H1 (cell line): ENCODE results near the gene LRRTM3. TPM values are rescaled to one million over a fixed set of nuclear protein-coding genes. Genes with fewer than 3 reads are reported as not detected.

ENCODE experiments used
- CTCF ChIA-PET: fragments of 300-600 bp; sonication (Branson Sonifier 250); formaldehyde crosslinking; loops from one replicate; lab custom pipeline; 2021; ENCODE audit not compliant: partially characterized antibody; lab: Charles Lee
- POLR2A ChIA-PET: fragments of 300-600 bp; sonication (Branson Sonifier 250); formaldehyde crosslinking; loops from one replicate; lab custom pipeline; 2021; ENCODE audit warnings: inconsistent platforms; ENCODE audit not compliant: partially characterized antibody; lab: Charles Lee
- DNase-seq, 2 experiments: peaks; one replicate each; pipeline versions ENCODE4 v3.0.0 to v3.0.0-alpha.2; 2010 to 2022; ENCODE audit warnings: low spot score in 2 of 2, low read depth in 1 of 2, mixed read lengths in 1 of 2
- FAIRE-seq: peaks from 2 replicates; lab custom pipeline; 2011; peaks lifted over from hg19 to GRCh38; lab: Jason Lieb, UNC
- H2AFZ ChIP-seq: 2 replicates; pipeline ENCODE4 v1.8.1; 2012; ENCODE audit warnings: low read length, inconsistent platforms
- H2AK5ac ChIP-seq: 2 replicates; pipeline ENCODE4 v1.6.1; 2013; ENCODE audit warnings: low read depth, low read length
- H2BK120ac ChIP-seq: replicated peaks from 2 replicates; pipeline ENCODE3; 2013; ENCODE audit warnings: low read depth, low read length, inconsistent platforms
- H2BK12ac ChIP-seq: 2 replicates; pipeline ENCODE4 v1.6.1; 2013; ENCODE audit warnings: low read depth, low read length
- H2BK15ac ChIP-seq: 2 replicates; pipeline ENCODE4 v1.6.1; 2013; ENCODE audit warnings: low read length
- H2BK20ac ChIP-seq: 2 replicates; pipeline ENCODE4 v1.6.1; 2013; ENCODE audit warnings: low read length
- H2BK5ac ChIP-seq: 2 replicates; pipeline ENCODE4 v1.6.1; 2013; ENCODE audit warnings: low read depth, low read length
- H3K14ac ChIP-seq: 2 replicates; pipeline ENCODE4 v1.6.1; 2013; ENCODE audit warnings: inconsistent platforms; ENCODE audit not compliant: insufficient read length
- H3K18ac ChIP-seq: 2 replicates; pipeline ENCODE4 v1.6.1; 2013; ENCODE audit warnings: low read length; ENCODE audit errors: extremely low read depth
- H3K23ac ChIP-seq: 2 replicates; pipeline ENCODE4 v1.6.1; 2013; ENCODE audit warnings: inconsistent platforms; ENCODE audit not compliant: insufficient read length
- H3K23me2 ChIP-seq: 2 replicates; pipeline ENCODE4 v1.6.1; 2013; ENCODE audit warnings: low read depth, low read length
- H3K27ac ChIP-seq: 2 replicates; pipeline ENCODE4 v1.6.1; 2011; ENCODE audit warnings: low read depth, low read length, inconsistent platforms
- H3K27me3 ChIP-seq, 4 experiments: replicated peaks in 1 of 4; 1 replicate in 1 of 4; 2 replicates in 3 of 4; pipeline versions ENCODE4 v1.6.1 to v1.8.1; 2011 to 2013; ENCODE audit warnings: low read length in 3 of 4, mild to moderate bottlenecking in 3 of 4, inconsistent platforms in 2 of 4, mixed read lengths in 2 of 4, moderate library complexity in 1 of 4; ENCODE audit not compliant: control insufficient read depth in 3 of 4, insufficient read depth in 3 of 4; ENCODE audit errors: extremely low read depth in 1 of 4
- H3K36me3 ChIP-seq, 4 experiments: 2 replicates each; pipeline versions ENCODE4 v1.6.1 to v1.8.1; 2011 to 2013; ENCODE audit warnings: mild to moderate bottlenecking in 4 of 4, low read length in 3 of 4, moderate library complexity in 2 of 4, control low read depth in 1 of 4, inconsistent platforms in 1 of 4; ENCODE audit not compliant: insufficient read depth in 4 of 4, control insufficient read depth in 2 of 4
- H3K4ac ChIP-seq: replicated peaks from 2 replicates; pipeline ENCODE3; 2013; ENCODE audit warnings: low read length, low read depth, mixed read lengths, inconsistent platforms; ENCODE audit not compliant: insufficient read length
- H3K4me1 ChIP-seq, 4 experiments: replicated peaks in 1 of 4; 1 replicate in 1 of 4; 2 replicates in 3 of 4; pipeline versions ENCODE4 v1.6.1 to v1.8.1; 2011 to 2013; ENCODE audit warnings: low read length in 3 of 4, inconsistent platforms in 2 of 4, mixed read lengths in 1 of 4; ENCODE audit not compliant: insufficient read depth in 4 of 4, control insufficient read depth in 3 of 4
- H3K4me2 ChIP-seq, 2 experiments: 2 replicates each; pipeline versions ENCODE4 v1.6.1 to v1.8.1; 2011 to 2013; ENCODE audit warnings: low read depth in 2 of 2, low read length in 2 of 2, control low read depth in 1 of 2, inconsistent platforms in 1 of 2, mild to moderate bottlenecking in 1 of 2; ENCODE audit not compliant: insufficient read depth in 1 of 2
- H3K4me3 ChIP-seq, 4 experiments: fragments of 200-600, 300-600 bp in 1 of 4; sonication (generic), shearing (Covaris generic), sonication (Bioruptor Twin) in 1 of 4; 2 replicates each; pipeline versions ENCODE4 v1.5.1 to v1.8.1; 2011 to 2016; ENCODE audit warnings: low read length in 4 of 4, low read depth in 3 of 4, control low read depth in 2 of 4, inconsistent platforms in 2 of 4, mild to moderate bottlenecking in 2 of 4, mixed read lengths in 1 of 4, moderate library complexity in 1 of 4; ENCODE audit not compliant: insufficient read depth in 2 of 4; ENCODE audit errors: extremely low read depth in 1 of 4
- H3K56ac ChIP-seq: replicated peaks from 2 replicates; pipeline ENCODE3; 2013; ENCODE audit warnings: low read depth, mild to moderate bottlenecking, mixed read lengths, low read length, inconsistent platforms; ENCODE audit not compliant: insufficient read length
- H3K79me1 ChIP-seq: 2 replicates; pipeline ENCODE4 v1.6.1; 2013; ENCODE audit warnings: low read depth, low read length, control low read depth
- H3K79me2 ChIP-seq, 2 experiments: 2 replicates each; pipeline versions ENCODE4 v1.6.1 to v1.8.1; 2012 to 2013; ENCODE audit warnings: low read length in 2 of 2, mild to moderate bottlenecking in 2 of 2, inconsistent platforms in 1 of 2; ENCODE audit not compliant: insufficient read depth in 2 of 2, control insufficient read depth in 1 of 2
- H3K9ac ChIP-seq, 4 experiments: replicated peaks in 1 of 4; 1 replicate in 1 of 4; 2 replicates in 3 of 4; pipeline versions ENCODE4 v1.6.1 to v1.8.1; 2011 to 2013; ENCODE audit warnings: low read depth in 3 of 4, low read length in 3 of 4, control low read depth in 2 of 4, mild to moderate bottlenecking in 2 of 4, moderate library complexity in 2 of 4, inconsistent platforms in 1 of 4; ENCODE audit errors: extremely low read depth in 1 of 4
- H3K9me3 ChIP-seq, 2 experiments: 2 replicates each; pipeline versions ENCODE4 v1.6.1 to v1.8.1; 2012 to 2013; ENCODE audit warnings: mild to moderate bottlenecking in 2 of 2, moderate library complexity in 2 of 2, control low read depth in 1 of 2, inconsistent platforms in 1 of 2, low read depth in 1 of 2, low read length in 1 of 2, mixed read lengths in 1 of 2; ENCODE audit not compliant: insufficient read depth in 2 of 2
- H4K20me1 ChIP-seq, 2 experiments: replicated peaks in 1 of 2; 2 replicates each; pipeline versions ENCODE3 to v1.8.1; 2011 to 2013; ENCODE audit warnings: inconsistent platforms in 2 of 2, low read length in 2 of 2, mild to moderate bottlenecking in 1 of 2; ENCODE audit not compliant: insufficient read depth in 2 of 2, control insufficient read depth in 1 of 2
- H4K5ac ChIP-seq: 2 replicates; pipeline ENCODE4 v1.6.1; 2013; ENCODE audit warnings: low read length, low read depth, mixed read lengths, inconsistent platforms; ENCODE audit not compliant: insufficient read length
- H4K8ac ChIP-seq: 2 replicates; pipeline ENCODE4 v1.8.0; 2013; ENCODE audit warnings: mild to moderate bottlenecking, moderate library complexity, low read length, inconsistent platforms; ENCODE audit not compliant: insufficient read depth; ENCODE audit errors: extremely low read depth
- H4K91ac ChIP-seq: replicated peaks from 2 replicates; pipeline ENCODE3; 2013; ENCODE audit warnings: low read length, mixed read lengths, inconsistent platforms; ENCODE audit not compliant: insufficient read length
- CHD2 ChIP-seq: IDR thresholded peaks from 2 replicates; pipeline ENCODE4 v1.6.1; 2012; ENCODE audit warnings: low read length, improper control_type of control experiment
- KDM1A ChIP-seq: fragments of 200-600, 300-600 bp; sonication (generic); IDR thresholded peaks from 2 replicates; pipeline ENCODE4 v1.7.1; 2016; ENCODE audit warnings: mild to moderate bottlenecking, low read length, borderline replicate concordance
- NANOG ChIP-seq: IDR thresholded peaks from 2 replicates; pipeline ENCODE4 v1.6.1; 2011; ENCODE audit warnings: low read length, low read depth, mild to moderate bottlenecking, inconsistent platforms; ENCODE audit not compliant: insufficient read depth, poor library complexity, severe bottlenecking
- NRF1 ChIP-seq: IDR thresholded peaks from 2 replicates; pipeline ENCODE4 v1.6.1; 2011; ENCODE audit warnings: mild to moderate bottlenecking, low read depth, low read length, improper control_type of control experiment
- POU5F1 ChIP-seq: IDR thresholded peaks from 2 replicates; pipeline ENCODE4 v1.6.1; 2011; ENCODE audit warnings: low read depth, mild to moderate bottlenecking, low read length, moderate library complexity
- SIN3A ChIP-seq, 2 experiments: IDR thresholded peaks in 1 of 2; conservative IDR thresholded peaks in 1 of 2; 2 replicates each; pipeline ENCODE4 v1.6.1; 2011 to 2012; ENCODE audit warnings: low read length in 2 of 2, improper control_type of control experiment in 1 of 2, low read depth in 1 of 2, mild to moderate bottlenecking in 1 of 2
- SIX5 ChIP-seq: IDR thresholded peaks from 2 replicates; pipeline ENCODE4 v1.6.1; 2011; ENCODE audit warnings: mild to moderate bottlenecking, low read depth, low read length
- SUZ12 ChIP-seq: fragments of 200-600 bp; sonication (generic); IDR thresholded peaks from 2 replicates; pipeline ENCODE4 v1.6.1; 2012; ENCODE audit warnings: mild to moderate bottlenecking, inconsistent platforms, low read length, moderate library complexity, mixed read lengths
- WGBS, 2 experiments: shearing (Covaris generic) in 1 of 2; methylation state at CpG; one replicate each; pipeline versions ENCODE4 v1.1.6 to v1.1.7; 2013 to 2015; ENCODE audit warnings: low lambda C conversion rate in 2 of 2, mixed read lengths in 2 of 2, inconsistent platforms in 1 of 2, low coverage in 1 of 2, missing lambda C conversion rate in 1 of 2; ENCODE audit not compliant: insufficient replicate concordance in 2 of 2, insufficient coverage in 1 of 2, insufficient read length in 1 of 2; ENCODE audit errors: extremely low coverage in 1 of 2, missing lambda C conversion rate in 1 of 2; 5-methylcytosine and 5-hydroxymethylcytosine counted together
- polyA plus RNA-seq, 7 experiments: library from polyadenylated mRNA; depleted of rRNA in 3 of 7; stranded (reverse) in 5 of 7; unstranded in 2 of 7; fragments of >200 nt in 5 of 7; fragments of 200-250 nt in 2 of 7; gene quantifications; 1 replicate in 5 of 7; 2 replicates in 1 of 7; 4 replicates in 1 of 7; pipeline versions ENCODE4 v1.2.1 to v1.2.3, GENCODE V29; 2011 to 2013; ENCODE audit warnings: missing spikeins in 2 of 7, mixed read lengths in 2 of 7
- total RNA-seq: library from RNA; stranded (reverse); fragmentation: NEBNext Ultra II Directional; extraction: Animal tissue kit (Norgen Biotek cat#: 25700); gene quantifications from 2 replicates; pipeline ENCODE4 v1.2.1, GENCODE V29; 2021

Gene LRRTM3
- total and polyA plus RNA-seq, 2 of the 8 experiments (the other 6 are each of a cell fraction or from before 2014, with no cell fraction given): 0.33 to 0.48 TPM

- Histone ChIP-seq H3K56ac (no peak overlapping the region), H3K27ac (no peak overlapping the region), H3K79me2 (no peaks in the 10 kb centered on the region), H3K9me3 (no peaks in the 10 kb centered on the region), H2BK12ac (0 out of 2 replicates have a peak overlapping the region, but pooled peaks have one; percentile 13), H3K4ac (no peak overlapping the region), H3K23me2 (peaks cover 3% of the 10 kb centered on the region; the same call in 1 of the 2 replicates), H3K27me3 (peaks cover 0 to 19% (median 15%) of the 10 kb centered on the region in 4 experiments; a peak in 6 of 7 replicates), H2AK5ac (no peak overlapping the region), H4K91ac (no peak overlapping the region), H3K4me2 (no peak overlapping the region), H2BK20ac (no peak overlapping the region), H2BK15ac (no peak overlapping the region), H4K20me1 (no peaks in the 10 kb centered on the region), H3K14ac (no peak overlapping the region), H2AFZ (no peak overlapping the region), H3K4me3 (no peak overlapping the region), H3K23ac (no peak overlapping the region), H3K79me1 (no peaks in the 10 kb centered on the region), H3K18ac (no peak overlapping the region), H3K9ac (no peak overlapping the region), H4K8ac (no peak overlapping the region), H4K5ac (no peak overlapping the region), H2BK5ac (no peak overlapping the region), H2BK120ac (no peak overlapping the region), H3K36me3 (no peaks in the 10 kb centered on the region), H3K4me1 (peaks cover under 1 to 16% (median 9%) of the 10 kb centered on the region in 4 experiments)
- FAIRE-seq (no peak), DNase-seq (no peak)
- POLR2A ChIA-PET: no interaction called here
- CTCF ChIA-PET: interaction anchor here (0.6 to 1.5 kb wide), 6 partner anchors 14 to 589 kb away, joined by 3 to 10 read pairs (median 4); no protein-coding TSS in a partner anchor
- 70% methylated on average over 3 of the region's 3 CpGs; no CpG with 5 or more reads in 1 of the 2 experiments for WGBS, 2 experiments
- TF ChIP-seq CHD2 (no peak), SIX5 (no peak), NANOG (no peak), POU5F1 (no peak), NRF1 (no peak), SIN3A (conservative IDR thresholded peaks at IDR 0.05 in 1 of 2, IDR thresholded peaks at IDR 0.05 in 1 of 2; ENCODE audit: low read depth in 1 of 2, low read length in 2 of 2) (no peak), SUZ12 (no peak), KDM1A (no peak)
Measured at GRCh38 chr10:66931949-66932343, 6.1 kb downstream of the LRRTM3 start.
